Activated T-helper 1 cell treated with anti-CD3 and anti-CD28 coated beads, Interleukin-12 subunit alpha, Interleukin-12 subunit beta, Interleukin-2, Interleukin-4 antibody, amounts not matched to agents 30 ng/mL and 10 ng/mL and 1 ng/mL, durations not matched to agents 14 hours and 24 hours and 36 hours (primary cell): ENCODE data around the gene SGSH. TPM values are rescaled to one million over a fixed set of nuclear protein-coding genes. Genes with fewer than 3 reads are reported as not detected.

ENCODE experiments used
- DNase-seq: peaks from one replicate; pipeline ENCODE4 v3.0.0; 2021; ENCODE audit warnings: low spot score
- H3K27ac Mint-ChIP-seq: one replicate; pipeline ENCODE4 v1.8.0; 2021; ENCODE audit warnings: mild to moderate bottlenecking, mixed read lengths
- H3K27me3 Mint-ChIP-seq: one replicate; pipeline ENCODE4 v1.8.0; 2022; ENCODE audit warnings: mild to moderate bottlenecking, moderate library complexity, mixed read lengths; ENCODE audit not compliant: insufficient read depth
- H3K36me3 Mint-ChIP-seq: one replicate; pipeline ENCODE4 v1.8.0; 2021; ENCODE audit warnings: low read depth, mixed read lengths
- H3K4me1 Mint-ChIP-seq: one replicate; pipeline ENCODE4 v1.8.0; 2021; ENCODE audit warnings: low read depth, mixed read lengths
- H3K4me3 Mint-ChIP-seq: one replicate; pipeline ENCODE4 v1.8.0; 2021; ENCODE audit warnings: mild to moderate bottlenecking, moderate library complexity, mixed read lengths
- H3K9me3 Mint-ChIP-seq: one replicate; pipeline ENCODE4 v1.8.0; 2021; ENCODE audit warnings: mixed read lengths
- intact Hi-C: fragments of 100-400 bp; cut with micrococcal nuclease; formaldehyde crosslinking; loops from one replicate; pipeline ENCODE4 v1.15.1; 2024
- total RNA-seq: library from RNA; stranded (reverse); gene quantifications from 2 replicates; pipeline ENCODE4 v1.2.3, GENCODE V29; 2022

Gene SGSH
- total RNA-seq, 1 donor from 2014 or later = 20.1 TPM

DNA sequence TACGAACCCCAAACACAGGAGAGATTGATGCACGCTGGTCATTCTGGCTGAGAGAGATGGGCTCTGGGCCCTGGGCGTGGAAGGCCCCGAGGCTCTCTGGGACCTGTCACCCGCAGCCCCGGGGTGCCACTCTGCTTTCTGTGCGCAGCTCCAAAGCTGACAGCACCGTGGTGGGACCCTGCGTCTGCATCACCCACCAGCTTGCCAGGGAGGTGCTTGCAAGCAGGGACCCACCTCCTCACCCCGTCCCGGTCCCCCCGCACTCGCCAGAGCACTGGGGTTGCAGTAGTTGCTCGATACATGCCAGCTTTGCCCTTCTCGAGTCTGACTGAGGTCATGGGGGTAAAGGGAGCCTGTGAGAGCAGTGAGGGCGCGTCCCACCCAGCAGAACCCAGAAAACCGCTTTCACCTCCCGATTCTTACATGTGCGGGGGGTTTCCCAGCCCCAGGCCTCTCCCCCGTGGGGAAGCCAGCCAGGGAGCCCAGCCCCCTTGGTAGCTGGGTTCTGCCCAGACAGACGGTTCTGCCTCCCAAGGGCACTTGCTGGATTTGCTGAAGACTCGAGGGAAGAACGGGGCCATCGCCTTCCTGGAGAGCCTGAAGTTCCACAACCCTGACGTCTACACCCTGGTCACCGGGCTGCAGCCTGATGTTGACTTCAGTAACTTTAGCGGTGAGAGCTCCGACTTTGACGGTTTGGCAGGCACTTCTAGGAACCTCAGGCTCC is 37.9 kb downstream of the SGSH start:
- peaks cover 3% of the 10 kb centered on the region for H3K27me3 Mint-ChIP-seq
- no peaks in the 10 kb centered on the region for H3K36me3 Mint-ChIP-seq
- no peak overlapping the region for H3K27ac Mint-ChIP-seq
- H3K4me1 Mint-ChIP-seq = no peaks in the 10 kb centered on the region
- H3K9me3 Mint-ChIP-seq = no peaks in the 10 kb centered on the region
- DNase-seq = no peak
- no peak overlapping the region for H3K4me3 Mint-ChIP-seq
- intact Hi-C loops = no loop called here

DNA sequence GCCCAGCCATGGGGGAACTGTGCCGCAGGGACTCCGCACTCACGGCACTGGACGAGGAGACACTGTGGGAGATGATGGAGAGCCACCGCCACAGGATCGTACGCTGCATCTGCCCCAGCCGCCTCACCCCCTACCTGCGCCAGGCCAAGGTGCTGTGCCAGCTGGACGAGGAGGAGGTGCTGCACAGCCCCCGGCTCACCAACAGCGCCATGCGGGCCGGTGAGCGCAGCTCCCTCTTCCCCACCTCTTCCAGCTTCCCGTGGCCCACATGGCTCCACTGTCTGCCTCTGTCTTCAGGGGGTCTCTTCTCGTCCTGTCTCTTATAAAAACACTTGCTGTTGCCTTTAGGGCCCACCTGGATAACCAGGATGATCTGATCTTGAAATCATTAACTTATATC is 38.7 kb downstream of the SGSH start:
- peaks cover 3% of the 10 kb centered on the region for H3K27me3 Mint-ChIP-seq
- H3K9me3 Mint-ChIP-seq = no peaks in the 10 kb centered on the region
- no peak overlapping the region for H3K4me3 Mint-ChIP-seq
- no peaks in the 10 kb centered on the region for H3K36me3 Mint-ChIP-seq
- no peaks in the 10 kb centered on the region for H3K4me1 Mint-ChIP-seq
- H3K27ac Mint-ChIP-seq = no peak overlapping the region
- DNase-seq = no peak
- intact Hi-C loops = no loop called here

DNA sequence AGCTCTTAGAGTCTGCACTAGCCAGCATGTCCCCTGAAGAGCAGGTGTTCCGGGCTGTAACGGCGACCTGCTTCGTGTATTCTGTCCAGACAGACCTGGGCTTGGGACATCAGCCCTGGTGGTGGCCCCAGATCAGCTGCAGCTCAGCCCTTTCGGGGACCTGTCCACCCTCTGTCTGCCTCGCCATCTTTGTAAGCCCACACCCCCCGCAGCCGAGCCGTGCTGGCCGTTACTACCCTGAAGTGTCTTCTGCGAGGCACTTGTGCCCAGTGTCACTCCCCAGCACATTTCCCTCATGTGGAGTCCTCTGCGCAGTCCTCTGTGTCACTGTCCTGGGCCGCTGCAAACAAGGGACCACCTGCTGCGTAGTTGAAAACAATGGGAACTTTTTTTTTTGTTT is 39.9 kb downstream of the SGSH start:
- DNase-seq = no peak
- Mint-ChIP-seq H3K9me3 (no peaks in the 10 kb centered on the region), H3K36me3 (no peaks in the 10 kb centered on the region), H3K4me1 (no peaks in the 10 kb centered on the region), H3K27me3 (peaks cover 3% of the 10 kb centered on the region), H3K27ac (no peak overlapping the region), H3K4me3 (no peak overlapping the region)
- intact Hi-C loops = no loop called here

GRCh38 chr17:80177986-80178595 is 42.0 kb downstream of the SGSH start:
- no peak for DNase-seq
- Mint-ChIP-seq H3K4me3 (no peak overlapping the region), H3K27ac (no peak overlapping the region), H3K4me1 (no peaks in the 10 kb centered on the region), H3K36me3 (no peaks in the 10 kb centered on the region), H3K9me3 (no peaks in the 10 kb centered on the region), H3K27me3 (peaks cover 4% of the 10 kb centered on the region)
- intact Hi-C loops = no loop called here

- H3K9me3 Mint-ChIP-seq = no peaks in the 10 kb centered on the region
- H3K4me3 Mint-ChIP-seq = no peak overlapping the region
- no peaks in the 10 kb centered on the region for H3K36me3 Mint-ChIP-seq
- H3K27ac Mint-ChIP-seq = no peak overlapping the region
- H3K27me3 Mint-ChIP-seq = peaks cover 8% of the 10 kb centered on the region
- H3K4me1 Mint-ChIP-seq = no peaks in the 10 kb centered on the region
- intact Hi-C loops = no loop called here
- DNase-seq = no peak
These were observed 43.4 kb downstream of the SGSH start for GRCh38 chr17:80176757-80177156.

DNA sequence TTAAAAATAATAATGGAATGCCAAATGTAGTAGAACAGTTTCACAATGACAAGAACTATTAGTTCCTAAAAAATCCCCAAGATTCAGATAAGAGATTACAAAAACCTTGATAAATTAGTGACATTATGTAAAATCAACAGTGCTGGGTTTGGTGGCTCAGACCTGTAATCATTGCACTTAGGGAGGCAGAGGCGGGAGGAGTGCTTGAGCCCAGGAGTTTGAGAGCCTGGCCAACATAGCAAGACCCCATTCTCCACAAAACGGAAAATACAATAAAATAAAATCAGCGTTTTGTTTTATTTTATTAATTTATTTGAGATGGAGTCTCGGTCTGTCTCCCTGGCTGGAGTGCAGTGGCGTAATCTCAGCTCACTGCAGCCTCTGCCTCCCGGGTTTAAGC is 46.2 kb downstream of the SGSH start:
- Mint-ChIP-seq H3K9me3 (no peaks in the 10 kb centered on the region), H3K27me3 (peaks cover 11% of the 10 kb centered on the region), H3K36me3 (no peaks in the 10 kb centered on the region), H3K4me3 (no peak overlapping the region), H3K27ac (no peak overlapping the region), H3K4me1 (no peaks in the 10 kb centered on the region)
- intact Hi-C loops = no loop called here
- DNase-seq = no peak

DNA sequence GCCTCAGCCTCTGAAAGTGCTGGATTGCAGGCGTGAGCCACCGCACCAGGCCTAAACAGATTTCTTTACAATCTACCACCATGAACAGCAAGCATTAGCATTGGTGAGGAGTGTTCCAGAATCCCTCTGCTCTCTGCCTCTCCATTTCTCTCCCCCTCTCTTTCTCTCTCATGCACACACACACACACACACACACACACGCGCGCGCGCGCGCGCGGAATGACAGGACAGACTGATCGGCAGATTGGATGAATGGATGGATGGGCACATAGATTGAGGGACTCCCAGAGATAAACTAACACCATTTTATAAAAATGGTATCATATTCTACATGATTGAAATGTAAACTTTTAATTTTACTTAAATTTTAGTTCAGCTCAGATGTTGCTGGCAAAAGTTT is 47.0 kb downstream of the SGSH start:
- H3K27ac Mint-ChIP-seq = no peak overlapping the region
- no peaks in the 10 kb centered on the region for H3K4me1 Mint-ChIP-seq
- H3K4me3 Mint-ChIP-seq = no peak overlapping the region
- no peaks in the 10 kb centered on the region for H3K36me3 Mint-ChIP-seq
- intact Hi-C loops = no loop called here
- no peak for DNase-seq
- H3K27me3 Mint-ChIP-seq = peaks cover 10% of the 10 kb centered on the region
- H3K9me3 Mint-ChIP-seq = no peaks in the 10 kb centered on the region

GRCh38 chr17:80171681-80172080 is 48.5 kb downstream of the SGSH start:
- intact Hi-C loops = no loop called here
- DNase-seq = no peak
- H3K27me3 Mint-ChIP-seq = peaks cover 15% of the 10 kb centered on the region
- H3K27ac Mint-ChIP-seq = no peak overlapping the region
- no peaks in the 10 kb centered on the region for H3K9me3 Mint-ChIP-seq
- H3K4me1 Mint-ChIP-seq = no peaks in the 10 kb centered on the region
- H3K36me3 Mint-ChIP-seq = no peaks in the 10 kb centered on the region
- no peak overlapping the region for H3K4me3 Mint-ChIP-seq

DNA sequence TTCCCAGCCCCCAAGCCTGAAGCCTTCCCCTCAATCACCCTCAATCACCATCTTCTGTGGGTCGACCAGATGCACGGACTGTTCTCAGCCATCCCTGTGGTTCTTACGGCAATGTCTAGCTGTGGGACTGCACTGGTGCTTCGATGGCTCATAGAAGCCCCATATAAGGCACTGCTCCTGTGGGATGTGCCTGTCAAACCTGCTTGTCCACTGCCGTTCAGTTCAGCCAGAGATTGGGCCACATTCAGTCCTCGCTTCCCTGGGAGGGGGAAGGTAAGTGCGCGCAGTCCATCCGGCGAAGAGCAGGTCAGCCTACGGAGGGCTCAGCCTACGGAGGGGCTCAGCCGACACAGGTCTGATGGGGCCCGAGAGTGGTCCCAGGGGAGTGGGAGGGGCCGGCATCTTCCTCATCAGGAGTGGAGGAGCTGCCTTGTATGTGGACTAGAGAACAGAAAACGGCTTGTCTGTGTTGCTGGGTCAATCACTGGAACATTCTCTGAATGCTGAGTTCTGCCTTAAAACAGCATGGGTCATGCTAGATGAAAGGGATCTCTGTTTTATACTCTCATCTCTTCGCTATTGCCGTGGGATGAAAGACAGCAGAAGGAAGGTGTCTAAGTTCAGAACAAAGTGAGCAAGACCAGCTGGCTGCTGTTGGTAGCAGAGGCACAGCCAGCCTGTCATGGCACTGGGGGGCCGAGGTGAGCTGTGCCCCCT is 50.2 kb downstream of the SGSH start, which contains the start of gene CARD14:
Gene CARD14 (plus strand): TSS at position 247 of the 717 bp plus-strand sequence. CDS start 11,409 bp downstream, outside the sequence.
- Mint-ChIP-seq H3K27me3 (peaks cover 15% of the 10 kb centered on the region), H3K9me3 (no peaks in the 10 kb centered on the region), H3K27ac (no peak within 1 kb of the TSS), H3K36me3 (no peaks in the 10 kb centered on the region), H3K4me3 (no peak within 1 kb of the TSS), H3K4me1 (no peaks in the 10 kb centered on the region)
- intact Hi-C loops = no loop called here
- no peak for DNase-seq

DNA sequence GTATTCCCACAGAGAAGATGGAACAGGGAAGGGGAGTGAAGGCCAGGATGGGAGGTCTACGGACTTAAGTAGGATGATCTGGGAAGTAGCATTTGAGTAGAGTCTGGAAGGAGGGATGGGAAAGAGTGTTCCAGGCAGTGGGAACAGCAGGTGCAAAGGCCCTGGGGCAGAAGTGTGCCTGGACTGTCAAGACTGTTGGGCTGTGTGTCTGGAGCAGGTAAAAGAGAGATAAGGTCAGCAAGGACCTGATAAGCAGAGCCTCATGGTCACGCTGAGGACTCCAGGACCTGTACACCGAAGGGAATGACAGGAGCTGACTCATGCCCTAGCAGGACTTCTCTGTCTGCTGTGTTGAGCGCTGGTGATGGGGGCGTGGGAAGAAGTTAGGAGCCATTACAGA is 51.0 kb downstream of the SGSH start:
- Mint-ChIP-seq H3K4me3 (no peak overlapping the region), H3K27ac (no peak overlapping the region), H3K36me3 (no peaks in the 10 kb centered on the region), H3K27me3 (peaks cover 15% of the 10 kb centered on the region), H3K4me1 (no peaks in the 10 kb centered on the region), H3K9me3 (no peaks in the 10 kb centered on the region)
- DNase-seq = no peak
- intact Hi-C loops = no loop called here

GRCh38 chr17:80168371-80168770 is 51.8 kb downstream of the SGSH start:
- no peak overlapping the region for H3K4me3 Mint-ChIP-seq
- H3K27me3 Mint-ChIP-seq = peaks cover 15% of the 10 kb centered on the region
- H3K4me1 Mint-ChIP-seq = no peaks in the 10 kb centered on the region
- no peak overlapping the region for H3K27ac Mint-ChIP-seq
- intact Hi-C loops = no loop called here
- no peaks in the 10 kb centered on the region for H3K36me3 Mint-ChIP-seq
- no peaks in the 10 kb centered on the region for H3K9me3 Mint-ChIP-seq
- DNase-seq = no peak

- Mint-ChIP-seq H3K36me3 (no peaks in the 10 kb centered on the region), H3K9me3 (no peaks in the 10 kb centered on the region), H3K4me3 (no peak overlapping the region), H3K27me3 (peaks cover 13% of the 10 kb centered on the region), H3K27ac (no peak overlapping the region), H3K4me1 (no peaks in the 10 kb centered on the region)
- intact Hi-C loops = no loop called here
- no peak for DNase-seq
These were observed 53.7 kb downstream of the SGSH start for GRCh38 chr17:80166446-80166845.

- no peak overlapping the region for H3K27ac Mint-ChIP-seq
- intact Hi-C loops = no loop called here
- no peak overlapping the region for H3K4me3 Mint-ChIP-seq
- no peak for DNase-seq
- no peaks in the 10 kb centered on the region for H3K36me3 Mint-ChIP-seq
- no peaks in the 10 kb centered on the region for H3K9me3 Mint-ChIP-seq
- H3K4me1 Mint-ChIP-seq = no peaks in the 10 kb centered on the region
- peaks cover 20% of the 10 kb centered on the region for H3K27me3 Mint-ChIP-seq
These were observed 55.9 kb downstream of the SGSH start for GRCh38 chr17:80164185-80164584.
